Measurements from ENCODE around the gene SLC6A12.

GRCh38 chr12:152440-152839 lies 61.5 kb downstream of the SLC6A12 start:
- TF ChIP-seq, protein P1, sequence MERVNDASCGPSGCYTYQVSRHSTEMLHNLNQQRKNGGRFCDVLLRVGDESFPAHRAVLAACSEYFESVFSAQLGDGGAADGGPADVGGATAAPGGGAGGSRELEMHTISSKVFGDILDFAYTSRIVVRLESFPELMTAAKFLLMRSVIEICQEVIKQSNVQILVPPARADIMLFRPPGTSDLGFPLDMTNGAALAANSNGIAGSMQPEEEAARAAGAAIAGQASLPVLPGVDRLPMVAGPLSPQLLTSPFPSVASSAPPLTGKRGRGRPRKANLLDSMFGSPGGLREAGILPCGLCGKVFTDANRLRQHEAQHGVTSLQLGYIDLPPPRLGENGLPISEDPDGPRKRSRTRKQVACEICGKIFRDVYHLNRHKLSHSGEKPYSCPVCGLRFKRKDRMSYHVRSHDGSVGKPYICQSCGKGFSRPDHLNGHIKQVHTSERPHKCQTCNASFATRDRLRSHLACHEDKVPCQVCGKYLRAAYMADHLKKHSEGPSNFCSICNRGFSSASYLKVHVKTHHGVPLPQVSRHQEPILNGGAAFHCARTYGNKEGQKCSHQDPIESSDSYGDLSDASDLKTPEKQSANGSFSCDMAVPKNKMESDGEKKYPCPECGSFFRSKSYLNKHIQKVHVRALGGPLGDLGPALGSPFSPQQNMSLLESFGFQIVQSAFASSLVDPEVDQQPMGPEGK (CRISPR knock-in tag; IDR thresholded peaks at IDR 0.05; ENCODE audit: borderline replicate concordance): no peak
- no peak for TF ChIP-seq RARB (CRISPR knock-in tag; IDR thresholded peaks at IDR 0.05)
